Parathyroid adenoma (tissue), 2 donors: ENCODE measurements around the gene SND1.

Source experiments
- H2AFZ ChIP-seq: fragments of 300-600 bp; sonication (generic); one replicate; pipeline ENCODE4 v1.7.0; 2017; ENCODE audit warnings: antibody characterized with exemption, mild to moderate bottlenecking
- H3K27ac ChIP-seq: fragments of 300-600 bp; sonication (generic); one replicate; pipeline ENCODE4 v1.7.0; 2017
- H3K27me3 ChIP-seq: fragments of 300-600 bp; sonication (generic); one replicate; pipeline ENCODE4 v1.7.0; 2017; ENCODE audit warnings: low read length; ENCODE audit not compliant: control insufficient read depth, insufficient read depth
- H3K36me3 ChIP-seq: fragments of 300-600 bp; sonication (generic); one replicate; pipeline ENCODE4 v1.7.0; 2017; ENCODE audit warnings: low read length; ENCODE audit not compliant: control insufficient read depth, insufficient read depth
- H3K4me1 ChIP-seq: fragments of 300-600 bp; sonication (generic); one replicate; pipeline ENCODE4 v1.7.0; 2017; ENCODE audit warnings: control low read depth
- H3K4me2 ChIP-seq: fragments of 300-600 bp; sonication (generic); one replicate; pipeline ENCODE4 v1.7.0; 2017; ENCODE audit warnings: low read length
- H3K4me3 ChIP-seq: fragments of 300-600 bp; sonication (generic); one replicate; pipeline ENCODE4 v1.7.0; 2017; ENCODE audit warnings: low read depth, low read length
- H3K79me2 ChIP-seq: fragments of 300-600 bp; sonication (generic); one replicate; pipeline ENCODE4 v1.7.0; 2017; ENCODE audit warnings: control low read depth
- H3K9ac ChIP-seq: fragments of 300-600 bp; sonication (generic); one replicate; pipeline ENCODE4 v1.7.0; 2017; ENCODE audit warnings: mild to moderate bottlenecking
- H3K9me3 ChIP-seq: fragments of 300-600 bp; sonication (generic); one replicate; pipeline ENCODE4 v1.7.0; 2017; ENCODE audit warnings: low read length; ENCODE audit not compliant: control insufficient read depth
- TF ChIP-seq, protein P1 (sequence below): fragments of 300-600 bp; sonication (generic); IDR thresholded peaks from one replicate; pipeline ENCODE4 v1.7.0; 2017; ENCODE audit warnings: antibody characterized with exemption, mild to moderate bottlenecking
- donor health status: primary hyperparathyroidism.

Gene SND1

DNA sequence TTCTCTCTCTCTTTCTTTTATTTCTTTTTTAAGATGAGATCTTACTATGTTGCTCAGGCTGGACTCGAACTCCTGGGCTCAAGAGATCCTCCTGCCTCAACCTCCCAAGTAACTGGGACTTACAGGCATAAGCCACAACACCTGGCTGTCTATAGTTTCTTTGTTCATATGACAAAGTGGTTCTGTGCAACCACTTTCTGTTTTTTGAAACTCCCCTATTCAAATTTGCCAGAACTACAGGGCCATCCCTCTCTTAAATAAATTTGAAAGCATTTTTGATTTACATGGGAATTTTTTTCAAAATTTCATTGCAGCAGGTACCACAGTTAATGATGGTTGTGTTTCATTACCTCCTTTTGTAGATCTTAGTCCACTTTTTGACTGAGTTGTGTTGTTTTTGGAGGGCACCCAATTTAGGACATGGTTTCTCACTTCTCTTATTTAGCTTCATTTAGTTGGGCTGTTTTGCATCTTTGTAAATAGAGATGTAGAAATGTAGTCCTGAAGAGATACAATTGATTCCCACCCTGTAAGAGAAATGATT, 260.0 kb downstream of the SND1 start:
- Histone ChIP-seq H3K4me1 (peaks cover 14% of the 10 kb centered on the region), H3K27ac (no peak overlapping the region), H3K9ac (no peak overlapping the region), H3K79me2 (peaks cover 16% of the 10 kb centered on the region), H3K9me3 (no peaks in the 10 kb centered on the region), H3K4me3 (no peak overlapping the region), H3K36me3 (no peaks in the 10 kb centered on the region), H2AFZ (no peak overlapping the region), H3K27me3 (no peaks in the 10 kb centered on the region), H3K4me2 (no peak overlapping the region)
- TF ChIP-seq, protein P1, sequence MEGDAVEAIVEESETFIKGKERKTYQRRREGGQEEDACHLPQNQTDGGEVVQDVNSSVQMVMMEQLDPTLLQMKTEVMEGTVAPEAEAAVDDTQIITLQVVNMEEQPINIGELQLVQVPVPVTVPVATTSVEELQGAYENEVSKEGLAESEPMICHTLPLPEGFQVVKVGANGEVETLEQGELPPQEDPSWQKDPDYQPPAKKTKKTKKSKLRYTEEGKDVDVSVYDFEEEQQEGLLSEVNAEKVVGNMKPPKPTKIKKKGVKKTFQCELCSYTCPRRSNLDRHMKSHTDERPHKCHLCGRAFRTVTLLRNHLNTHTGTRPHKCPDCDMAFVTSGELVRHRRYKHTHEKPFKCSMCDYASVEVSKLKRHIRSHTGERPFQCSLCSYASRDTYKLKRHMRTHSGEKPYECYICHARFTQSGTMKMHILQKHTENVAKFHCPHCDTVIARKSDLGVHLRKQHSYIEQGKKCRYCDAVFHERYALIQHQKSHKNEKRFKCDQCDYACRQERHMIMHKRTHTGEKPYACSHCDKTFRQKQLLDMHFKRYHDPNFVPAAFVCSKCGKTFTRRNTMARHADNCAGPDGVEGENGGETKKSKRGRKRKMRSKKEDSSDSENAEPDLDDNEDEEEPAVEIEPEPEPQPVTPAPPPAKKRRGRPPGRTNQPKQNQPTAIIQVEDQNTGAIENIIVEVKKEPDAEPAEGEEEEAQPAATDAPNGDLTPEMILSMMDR = no peak

DNA sequence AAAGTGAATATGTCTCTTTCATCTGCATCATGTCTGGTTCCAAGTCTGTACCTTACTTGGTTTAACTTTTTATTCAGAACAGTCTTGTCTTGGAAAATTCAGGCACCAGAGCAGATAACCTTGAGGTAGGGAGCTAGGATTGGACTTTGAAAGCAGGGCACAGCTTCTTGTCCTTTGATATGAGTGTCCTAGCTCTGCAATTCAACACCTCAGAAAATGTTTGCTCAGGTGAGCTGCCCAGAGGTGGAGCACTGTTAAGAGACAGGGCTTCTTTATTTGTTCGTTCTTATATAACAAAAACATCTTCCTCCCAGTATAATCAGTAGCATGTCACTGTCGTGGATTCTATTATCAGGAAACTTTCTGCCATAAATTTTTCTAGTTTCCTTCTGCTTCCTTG, 260.9 kb downstream of the SND1 start:
- Histone ChIP-seq H3K9ac (no peak overlapping the region), H3K9me3 (no peaks in the 10 kb centered on the region), H2AFZ (no peak overlapping the region), H3K4me1 (peaks cover 14% of the 10 kb centered on the region), H3K79me2 (peaks cover 16% of the 10 kb centered on the region), H3K27me3 (no peaks in the 10 kb centered on the region), H3K4me3 (no peak overlapping the region), H3K4me2 (no peak overlapping the region), H3K36me3 (no peaks in the 10 kb centered on the region), H3K27ac (no peak overlapping the region)
- TF ChIP-seq, protein P1 = no peak

DNA sequence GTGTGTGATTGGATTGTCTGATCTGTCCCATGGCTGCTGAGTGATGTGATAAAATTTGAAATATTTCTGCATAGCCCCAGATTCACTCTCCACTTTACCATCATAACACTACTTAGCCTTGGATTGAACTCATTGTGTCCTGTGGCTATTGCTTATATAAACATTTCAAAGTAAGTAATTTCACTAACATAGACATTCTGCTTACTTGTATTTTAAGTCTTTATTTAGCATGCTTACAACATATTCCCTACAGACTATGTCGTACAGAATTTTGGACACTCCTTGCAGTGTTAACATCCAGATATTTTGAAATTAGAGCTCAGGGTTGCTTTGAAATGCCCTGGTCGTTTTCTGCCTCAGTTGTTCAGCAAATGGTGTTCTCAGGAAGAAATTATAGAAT, 261.7 kb downstream of the SND1 start:
- Histone ChIP-seq H3K9me3 (no peaks in the 10 kb centered on the region), H3K27ac (no peak overlapping the region), H3K4me3 (no peak overlapping the region), H3K27me3 (no peaks in the 10 kb centered on the region), H3K36me3 (no peaks in the 10 kb centered on the region), H3K79me2 (peaks cover 16% of the 10 kb centered on the region), H3K4me1 (peaks cover 12% of the 10 kb centered on the region), H3K9ac (no peak overlapping the region), H2AFZ (no peak overlapping the region), H3K4me2 (no peak overlapping the region)
- TF ChIP-seq, protein P1 = no peak

DNA sequence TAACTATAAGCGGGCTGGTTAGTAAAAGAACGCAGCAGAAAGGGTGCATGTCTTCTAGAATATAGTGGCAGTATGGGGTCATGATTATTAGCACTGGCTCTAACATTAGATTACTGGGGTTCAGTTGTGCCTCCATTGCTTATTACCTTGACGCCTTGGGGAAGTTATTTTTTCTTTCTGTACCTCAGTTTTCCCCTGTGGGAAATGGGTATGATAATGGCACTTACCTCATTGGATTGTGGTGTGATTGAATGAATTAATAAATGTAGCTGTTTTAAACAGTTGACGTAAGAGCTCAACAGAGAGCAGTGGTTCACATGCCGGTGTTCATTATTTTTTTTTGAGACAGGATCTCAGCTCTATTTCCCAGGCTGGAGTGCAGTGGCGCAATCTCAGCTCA, 262.7 kb downstream of the SND1 start:
- peaks cover 7% of the 10 kb centered on the region for H3K4me1 ChIP-seq
- no peak overlapping the region for H3K4me3 ChIP-seq
- no peak overlapping the region for H3K4me2 ChIP-seq
- no peak overlapping the region for H3K27ac ChIP-seq
- no peak overlapping the region for H2AFZ ChIP-seq
- H3K9me3 ChIP-seq = no peaks in the 10 kb centered on the region
- H3K9ac ChIP-seq = no peak overlapping the region
- peaks cover 13% of the 10 kb centered on the region for H3K79me2 ChIP-seq
- H3K27me3 ChIP-seq = no peaks in the 10 kb centered on the region
- H3K36me3 ChIP-seq = no peaks in the 10 kb centered on the region
- TF ChIP-seq, protein P1 = no peak

DNA sequence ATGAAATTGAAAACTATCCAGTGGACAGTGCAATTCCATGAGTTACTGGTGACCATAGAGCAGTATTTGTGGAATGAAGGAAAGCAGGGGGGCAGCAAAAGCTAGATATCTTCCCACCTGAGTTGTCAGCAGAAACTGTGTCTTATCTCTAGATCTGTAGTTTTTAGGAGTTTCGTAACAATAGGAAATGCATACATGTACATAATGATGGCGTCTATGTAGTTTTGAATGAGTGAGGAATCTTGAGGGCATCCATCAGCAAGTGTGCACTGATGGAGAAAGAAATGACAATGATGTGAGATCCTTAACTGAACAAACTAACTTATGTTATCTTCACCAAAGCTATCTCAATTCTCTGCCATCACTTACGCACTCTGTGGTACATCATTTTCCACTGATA, 264.7 kb downstream of the SND1 start:
- TF ChIP-seq, protein P1 = no peak
- Histone ChIP-seq H3K4me3 (no peak overlapping the region), H2AFZ (no peak overlapping the region), H3K79me2 (peaks cover 10% of the 10 kb centered on the region), H3K27ac (no peak overlapping the region), H3K9me3 (no peaks in the 10 kb centered on the region), H3K9ac (no peak overlapping the region), H3K4me1 (peaks cover 7% of the 10 kb centered on the region), H3K36me3 (no peaks in the 10 kb centered on the region), H3K27me3 (no peaks in the 10 kb centered on the region), H3K4me2 (no peak overlapping the region)
